NCI-H82 (cell line): ENCODE data around the gene RAD23B.

Experiments
- DNase-seq: peaks from one replicate; lab custom pipeline; 2025; lab: John Stamatoyannopoulos, UW

The RAD23B gene

GRCh38 chr9:107269254-107269653 is 13.8 kb upstream of the RAD23B start:
- no peak for DNase-seq

GRCh38 chr9:107269681-107270080 is 13.4 kb upstream of the RAD23B start:
- no peak for DNase-seq

- DNase-seq = no peak
These were observed 13.0 kb upstream of the RAD23B start for GRCh38 chr9:107270082-107270481.

- no peak for DNase-seq
These were observed 12.5 kb upstream of the RAD23B start for GRCh38 chr9:107270580-107270979.

- no peak for DNase-seq
These were observed 9.4 kb upstream of the RAD23B start for GRCh38 chr9:107273634-107274033.

- DNase-seq = no peak
These were observed 9.0 kb upstream of the RAD23B start for GRCh38 chr9:107274096-107274495.

- DNase-seq = no peak
These were observed 8.1 kb upstream of the RAD23B start for GRCh38 chr9:107274953-107275422.

- no peak for DNase-seq
These were observed 7.5 kb upstream of the RAD23B start for GRCh38 chr9:107275530-107275929.

GRCh38 chr9:107276966-107277710 is 5.9 kb upstream of the RAD23B start:
- no peak for DNase-seq

GRCh38 chr9:107277801-107278200 is 5.3 kb upstream of the RAD23B start:
- no peak for DNase-seq

GRCh38 chr9:107279086-107279485 is 4.0 kb upstream of the RAD23B start:
- DNase-seq = no peak

- DNase-seq = no peak
These were observed 2.5 kb upstream of the RAD23B start for GRCh38 chr9:107280543-107280942.

- DNase-seq = no peak
These were observed 1.9 kb upstream of the RAD23B start for GRCh38 chr9:107281184-107281583.

GRCh38 chr9:107281922-107282667 is 984 bp upstream of the RAD23B start:
- DNase-seq = peak; percentile 56

GRCh38 chr9:107283623-107284616 is 841 bp downstream of the RAD23B start:
- peak; percentile 94 for DNase-seq

GRCh38 chr9:107284636-107285035 is 1.6 kb downstream of the RAD23B start:
- no peak for DNase-seq

- no peak for DNase-seq
These were observed 2.2 kb downstream of the RAD23B start for GRCh38 chr9:107285286-107285685.

- DNase-seq = peak; percentile 19
These were observed 3.0 kb downstream of the RAD23B start for GRCh38 chr9:107286057-107286456.

- no peak for DNase-seq
These were observed 5.6 kb downstream of the RAD23B start for GRCh38 chr9:107288701-107289100.

GRCh38 chr9:107290619-107291018 is 7.5 kb downstream of the RAD23B start:
- DNase-seq = no peak

GRCh38 chr9:107292821-107293542 is 9.9 kb downstream of the RAD23B start:
- DNase-seq = peak; percentile 25
